ENCODE data around the gene LAYN. TPM values are rescaled to one million over a fixed set of nuclear protein-coding genes. Genes with fewer than 3 reads are reported as not detected.

Gene LAYN
- total and polyA plus RNA-seq, 2 donors (not counting 3 experiments of a cell fraction or from before 2014, with no cell fraction given), result 0.92 to 2.2 TPM

DNA sequence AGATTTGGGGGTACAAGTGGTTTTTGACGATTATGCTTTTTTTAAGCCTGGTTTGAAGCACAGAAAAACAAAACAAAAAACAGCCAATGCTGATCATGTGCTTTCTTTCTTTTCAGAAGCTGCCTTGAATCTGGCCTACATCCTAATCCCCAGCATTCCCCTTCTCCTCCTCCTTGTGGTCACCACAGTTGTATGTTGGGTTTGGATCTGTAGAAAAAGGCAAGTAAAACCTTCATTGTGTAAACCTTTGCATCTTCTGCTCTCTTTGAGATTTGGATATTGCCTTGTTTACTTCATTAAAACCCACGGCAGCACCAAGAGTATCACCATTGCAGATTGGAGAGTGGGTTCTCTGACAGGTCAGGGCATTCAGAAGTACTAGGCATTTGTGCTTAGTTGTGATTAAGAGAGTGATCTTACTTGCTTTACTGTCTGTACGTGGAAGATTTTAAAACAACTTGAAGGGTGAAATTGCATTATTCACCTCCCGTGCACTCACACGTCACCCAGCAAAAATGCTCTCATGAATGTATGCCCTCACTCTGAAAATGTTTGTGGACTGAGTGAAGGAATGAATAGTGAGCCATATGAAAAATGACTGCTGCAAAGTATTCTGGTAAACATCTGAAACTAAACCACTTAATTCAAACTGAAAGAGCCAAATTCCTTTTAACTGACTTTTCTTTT lies 17.0 kb downstream of the LAYN start:
- no peak for TF ChIP-seq POLR2A (IDR thresholded peaks at IDR 0.05; ENCODE audit: low read depth, low read length)
- TF ChIP-seq JUN (IDR thresholded peaks at IDR 0.05; ENCODE audit: borderline replicate concordance, insufficient read depth, insufficient read length, low read depth), result no peak
- TF ChIP-seq, protein P1, sequence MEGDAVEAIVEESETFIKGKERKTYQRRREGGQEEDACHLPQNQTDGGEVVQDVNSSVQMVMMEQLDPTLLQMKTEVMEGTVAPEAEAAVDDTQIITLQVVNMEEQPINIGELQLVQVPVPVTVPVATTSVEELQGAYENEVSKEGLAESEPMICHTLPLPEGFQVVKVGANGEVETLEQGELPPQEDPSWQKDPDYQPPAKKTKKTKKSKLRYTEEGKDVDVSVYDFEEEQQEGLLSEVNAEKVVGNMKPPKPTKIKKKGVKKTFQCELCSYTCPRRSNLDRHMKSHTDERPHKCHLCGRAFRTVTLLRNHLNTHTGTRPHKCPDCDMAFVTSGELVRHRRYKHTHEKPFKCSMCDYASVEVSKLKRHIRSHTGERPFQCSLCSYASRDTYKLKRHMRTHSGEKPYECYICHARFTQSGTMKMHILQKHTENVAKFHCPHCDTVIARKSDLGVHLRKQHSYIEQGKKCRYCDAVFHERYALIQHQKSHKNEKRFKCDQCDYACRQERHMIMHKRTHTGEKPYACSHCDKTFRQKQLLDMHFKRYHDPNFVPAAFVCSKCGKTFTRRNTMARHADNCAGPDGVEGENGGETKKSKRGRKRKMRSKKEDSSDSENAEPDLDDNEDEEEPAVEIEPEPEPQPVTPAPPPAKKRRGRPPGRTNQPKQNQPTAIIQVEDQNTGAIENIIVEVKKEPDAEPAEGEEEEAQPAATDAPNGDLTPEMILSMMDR (IDR thresholded peaks at IDR 0.05; ENCODE audit: extremely low read depth in 1 of 2, insufficient read depth in 1 of 2, low read depth in 1 of 2, low read length in 2 of 2), result no peak
- no peak for TF ChIP-seq MYC (IDR thresholded peaks at IDR 0.05; ENCODE audit: low read depth, low read length)
- TF ChIP-seq GATA2 (IDR thresholded peaks at IDR 0.05; ENCODE audit: insufficient read depth, insufficient read length, low read depth, low read length), result no peak
- no peak for TF ChIP-seq FOS (IDR thresholded peaks at IDR 0.05; ENCODE audit: borderline replicate concordance, insufficient read depth, low read length)
- TF ChIP-seq, protein P2, sequence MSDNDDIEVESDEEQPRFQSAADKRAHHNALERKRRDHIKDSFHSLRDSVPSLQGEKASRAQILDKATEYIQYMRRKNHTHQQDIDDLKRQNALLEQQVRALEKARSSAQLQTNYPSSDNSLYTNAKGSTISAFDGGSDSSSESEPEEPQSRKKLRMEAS (IDR thresholded peaks at IDR 0.05; ENCODE audit: insufficient read depth, insufficient read length), result no peak
- no peak for TF ChIP-seq POLR2AphosphoS5 (IDR thresholded peaks at IDR 0.05; ENCODE audit: insufficient read depth, low read depth, low read length)
- no peak for TF ChIP-seq EZH2 (IDR thresholded peaks at IDR 0.05; ENCODE audit: borderline replicate concordance, low read depth, low read length, severe bottlenecking)
- Histone ChIP-seq H3K79me2 (ENCODE audit: control insufficient read depth, insufficient read depth, low read length) (no peaks in the 10 kb centered on the region), H4K20me1 (replicated peaks; ENCODE audit: control insufficient read depth, extremely low read depth, insufficient read depth, low read length) (no peaks in the 10 kb centered on the region), H2AFZ (ENCODE audit: low read depth, low read length) (no peak overlapping the region), H3K9me1 (replicated peaks; ENCODE audit: control insufficient read depth, extremely low read depth, insufficient read depth, low read length) (no peaks in the 10 kb centered on the region), H3K27ac (ENCODE audit: insufficient read depth, low read depth, low read length) (no peak overlapping the region), H3K4me1 (ENCODE audit: control insufficient read depth, extremely low read depth, insufficient read depth, low read length) (no peaks in the 10 kb centered on the region), H3K9me3 (replicated peaks; ENCODE audit: control insufficient read depth, insufficient read depth, low read length) (no peaks in the 10 kb centered on the region), H3K36me3 (ENCODE audit: control insufficient read depth in 2 of 2, extremely low read depth in 1 of 2, insufficient read depth in 2 of 2, low read length in 2 of 2) (no peaks in the 10 kb centered on the region), H3K27me3 (ENCODE audit: control insufficient read depth in 2 of 2, insufficient read depth in 2 of 2, low read length in 2 of 2) (peaks cover 2 to 4% of the 10 kb centered on the region in 2 experiments), H3K9ac (replicated peaks; ENCODE audit: extremely low read depth, insufficient read depth, low read length) (no peak overlapping the region), H3K4me2 (ENCODE audit: insufficient read depth, low read length) (no peak overlapping the region), H3K4me3 (replicated peaks in 1 of 3; ENCODE audit: insufficient read depth in 1 of 3, low read depth in 1 of 3, low read length in 3 of 3) (no peak overlapping the region)
- intact Hi-C loops (cut with micrococcal nuclease), result no loop called here
- BruUV-seq (replicated peaks), result no TSS peak
- POLR2A ChIA-PET, result no interaction called here
- dilution Hi-C loops (cut with MboI; ENCODE audit: extremely low pct_ligation_motif_present, low sequenced_read_pairs), result no loop called here
- DNase-seq (ENCODE audit: low read depth, low spot score) (no peak), FAIRE-seq (no peak)
- CTCF ChIA-PET, result interaction anchor here (1.1 to 1.5 kb wide), 2 partner anchors 236 to 284 kb away, joined by 3 to 5 read pairs; no protein-coding TSS in a partner anchor
